Measurements from ENCODE around the gene ALAD.
"Not testable (repeated sequence)": the region's sequence is repeated elsewhere in the genome, so short reads cannot be mapped to it uniquely, and the experiment has no call there.

ALAD gene

DNA sequence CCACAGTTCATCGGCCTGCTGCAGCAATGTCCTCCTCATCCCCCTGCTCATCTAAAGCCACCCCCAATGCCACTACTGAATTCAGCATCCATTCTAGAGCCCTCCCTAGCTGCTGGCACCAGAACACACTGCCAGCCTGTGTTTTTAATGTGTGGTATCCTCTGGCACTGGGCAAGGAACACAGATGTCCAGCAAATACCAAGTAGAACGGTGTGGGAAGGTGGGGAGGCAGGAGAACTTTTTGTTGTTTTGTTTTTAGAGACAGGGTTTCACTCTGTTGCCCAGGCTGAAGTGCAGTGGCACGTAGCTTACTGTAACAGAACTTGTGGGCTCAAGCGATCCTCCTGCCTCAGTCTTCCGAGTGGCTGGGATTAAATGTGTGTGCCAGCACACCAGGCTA is 29.0 kb downstream of the ALAD start:
- no peak for DNase-seq

DNA sequence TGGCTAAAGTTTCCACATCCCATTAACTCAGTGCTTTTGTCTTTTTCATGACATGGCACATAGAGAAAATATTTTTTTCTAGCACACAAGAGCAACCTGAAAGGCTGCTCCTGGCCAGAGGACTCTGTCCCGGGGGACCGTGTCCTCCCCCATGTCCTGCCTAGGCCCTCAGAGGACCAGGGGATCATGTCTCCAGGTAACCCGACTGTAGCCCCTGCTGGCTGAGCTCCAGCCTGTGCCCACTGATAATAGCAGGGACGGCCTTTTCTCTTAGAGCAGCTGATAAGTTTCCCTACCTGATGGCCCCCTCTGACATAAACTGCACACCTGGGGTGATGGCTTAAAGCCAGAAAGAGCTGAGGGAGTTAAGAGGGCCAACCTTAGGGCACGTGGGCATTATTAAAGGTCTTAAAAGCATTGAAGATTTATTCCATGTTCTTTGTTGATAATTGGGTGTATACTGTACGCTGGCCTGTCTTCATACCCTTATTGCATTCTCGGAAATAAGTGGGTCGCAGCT is 30.2 kb downstream of the ALAD start:
- DNase-seq = no peak

DNA sequence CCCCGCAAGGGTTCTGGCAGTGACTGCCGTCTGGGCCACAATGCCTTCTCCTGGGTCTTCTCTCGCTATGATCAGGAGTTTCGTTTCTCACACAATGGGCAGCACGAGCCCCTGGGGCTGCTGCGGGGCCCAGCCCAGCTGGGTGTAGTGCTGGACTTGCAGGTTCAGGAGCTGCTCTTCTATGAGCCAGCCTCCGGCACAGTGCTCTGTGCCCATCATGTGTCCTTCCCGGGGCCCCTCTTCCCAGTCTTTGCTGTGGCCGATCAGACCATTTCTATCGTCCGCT is 31.3 kb downstream of the ALAD start:
- DNase-seq = no peak

DNA sequence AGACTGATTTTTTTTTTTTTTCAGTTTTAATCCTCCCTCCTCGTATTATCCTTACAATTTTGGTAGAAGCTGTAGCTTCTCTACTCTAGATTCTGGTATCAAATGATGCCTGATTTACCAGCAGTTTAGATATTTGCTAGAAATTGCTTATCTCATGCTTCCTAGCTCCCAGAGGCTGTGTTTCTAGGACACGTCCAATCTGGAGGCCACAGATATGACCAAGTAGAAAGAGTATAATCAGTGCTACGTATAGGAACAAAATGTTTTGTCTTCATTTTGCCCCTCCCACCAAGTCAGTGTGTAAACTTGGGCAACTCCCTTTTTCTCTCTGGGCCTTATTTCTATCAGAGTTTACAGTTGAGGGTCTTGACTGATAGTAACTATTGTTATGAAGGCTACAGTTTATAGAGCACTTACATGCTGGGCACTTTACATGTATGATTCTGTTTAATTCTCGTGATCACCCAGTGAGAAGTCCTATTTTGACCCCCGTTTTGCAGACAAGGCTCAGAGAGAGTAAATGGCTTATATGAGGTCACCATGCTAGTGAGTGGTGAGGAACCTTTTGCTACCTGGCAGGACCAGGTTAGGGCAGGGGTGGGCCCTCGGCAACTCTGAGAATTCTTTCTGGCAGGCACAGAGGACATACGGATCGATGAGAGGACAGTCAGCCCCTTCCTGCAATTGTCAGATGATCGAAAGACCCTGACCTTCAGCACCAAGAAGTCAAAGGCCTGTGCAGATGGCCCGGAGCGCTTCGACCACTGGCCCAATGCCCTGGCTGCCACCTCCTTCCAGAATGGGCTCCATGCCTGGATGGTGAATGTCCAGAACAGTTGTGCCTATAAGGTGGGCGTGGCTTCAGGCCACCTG is 31.9 kb downstream of the ALAD start:
- DNase-seq = no peak

DNA sequence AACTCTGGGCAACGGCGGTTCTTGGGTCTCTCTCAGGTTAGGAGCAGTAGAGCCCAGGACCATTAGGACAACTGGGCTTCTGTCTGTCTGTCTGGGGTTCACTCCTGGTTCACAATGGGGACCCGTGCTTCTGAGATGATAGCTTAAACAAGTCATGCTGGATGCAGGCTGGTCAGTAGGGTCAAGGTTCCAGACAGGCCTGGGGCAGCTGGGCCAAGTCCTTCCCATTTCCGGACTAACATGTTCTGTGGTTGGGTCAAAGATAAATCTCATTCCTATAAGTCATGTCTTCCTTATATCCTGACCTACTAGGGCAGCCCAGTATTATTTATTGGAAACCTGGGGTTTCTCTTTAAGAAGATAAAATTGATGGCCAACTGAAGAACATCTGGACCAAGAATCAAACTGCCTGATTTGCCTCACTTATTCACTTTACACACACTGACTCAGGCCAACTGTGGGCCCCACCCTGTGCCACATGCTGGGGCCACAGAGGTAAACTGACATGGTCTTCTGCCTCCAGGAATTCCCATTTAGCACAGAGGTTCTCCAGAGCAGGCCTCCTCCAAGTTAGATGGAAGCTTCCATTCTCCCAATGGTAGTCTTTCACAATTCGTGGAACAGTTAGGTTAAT is 32.6 kb downstream of the ALAD start:
- DNase-seq = no peak

DNA sequence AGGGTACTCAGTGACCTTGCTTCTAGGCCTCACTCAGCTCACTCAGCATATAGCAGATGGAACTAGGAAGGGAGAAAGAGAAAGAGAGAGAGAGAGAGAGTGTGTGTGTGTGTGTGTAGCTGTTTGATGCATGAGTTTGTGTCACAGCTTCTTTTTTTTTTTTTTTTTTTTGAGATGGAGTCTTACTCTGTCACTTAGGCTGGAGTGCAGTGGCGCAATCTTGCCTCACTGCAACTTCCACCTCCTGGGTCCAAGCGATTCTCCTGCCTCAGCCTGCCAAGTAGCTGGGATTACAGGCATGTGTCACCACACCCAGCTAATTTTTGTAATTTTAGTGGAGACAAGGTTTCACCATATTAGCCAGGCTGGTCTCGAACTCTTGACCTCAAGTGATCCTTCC is 35.4 kb downstream of the ALAD start:
- DNase-seq = not testable (repeated sequence)

DNA sequence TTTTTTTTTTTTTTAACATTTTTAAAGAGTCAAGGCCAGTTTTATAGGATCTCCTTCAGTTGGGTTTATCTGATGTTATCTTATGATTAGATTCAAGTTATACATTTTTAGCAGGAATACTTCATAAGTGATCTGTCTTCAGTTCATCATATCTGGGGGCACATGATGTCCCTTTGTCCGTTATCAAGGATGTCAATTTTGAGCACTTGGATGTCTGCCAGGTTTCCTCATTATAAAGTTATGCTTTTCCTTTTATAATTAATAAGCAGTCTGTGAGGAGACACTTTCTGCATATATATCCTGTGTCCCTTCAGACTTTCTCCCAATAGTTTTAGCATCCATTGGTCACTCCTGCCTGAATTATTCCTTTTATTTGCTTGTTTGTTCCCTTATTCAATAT is 36.1 kb downstream of the ALAD start:
- no peak for DNase-seq

- DNase-seq = no peak
Observed at GRCh38 chr9:113363336-113363735, 37.7 kb downstream of the ALAD start.

GRCh38 chr9:113361304-113362018 is 39.6 kb downstream of the ALAD start:
- no peak for DNase-seq

GRCh38 chr9:113360242-113360842 is 40.7 kb downstream of the ALAD start:
- no peak for DNase-seq

DNA sequence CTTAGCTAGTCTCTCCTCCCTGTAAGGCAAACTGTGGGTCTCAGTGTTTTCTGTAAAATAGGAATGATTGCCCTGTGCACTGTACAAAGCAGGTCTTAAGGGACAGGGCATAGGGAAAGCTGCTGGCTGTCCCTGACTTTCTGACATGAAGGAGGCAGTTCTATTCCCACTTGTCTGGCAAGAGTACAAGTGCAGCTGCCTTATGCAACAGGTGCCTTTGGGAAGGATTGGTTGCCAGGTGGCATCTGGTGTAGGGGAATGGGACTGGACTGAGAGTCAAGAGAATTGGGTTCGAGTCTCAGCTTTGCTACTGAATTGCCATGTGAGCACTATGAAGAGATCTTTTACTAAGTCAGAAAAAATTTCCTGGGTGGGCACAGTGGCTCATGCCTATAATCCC is 41.7 kb downstream of the ALAD start:
- no peak for DNase-seq

GRCh38 chr9:113356686-113357292 is 44.3 kb downstream of the ALAD start:
- no peak for DNase-seq

GRCh38 chr9:113355040-113355596 is 46.0 kb downstream of the ALAD start:
- no peak for DNase-seq

DNA sequence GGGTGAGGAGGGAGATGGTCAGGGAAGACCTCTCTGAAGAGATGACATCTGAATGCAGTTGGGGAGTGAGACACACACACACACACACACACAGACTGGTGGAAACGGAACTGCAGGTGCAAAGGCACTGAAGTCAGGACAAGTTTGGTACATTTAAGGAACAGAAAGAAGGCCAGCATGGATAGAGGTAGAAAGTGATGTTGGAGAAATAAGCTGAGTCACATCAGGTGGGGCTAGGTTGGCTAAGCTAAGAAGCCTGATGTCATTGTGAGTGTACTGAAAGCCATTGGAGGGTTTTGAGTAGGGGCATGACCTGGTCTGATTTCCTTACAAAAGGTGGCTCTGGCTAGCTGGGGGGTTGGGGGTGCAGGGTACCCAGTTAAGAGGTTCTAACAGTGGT is 48.7 kb downstream of the ALAD start:
- no peak for DNase-seq

DNA sequence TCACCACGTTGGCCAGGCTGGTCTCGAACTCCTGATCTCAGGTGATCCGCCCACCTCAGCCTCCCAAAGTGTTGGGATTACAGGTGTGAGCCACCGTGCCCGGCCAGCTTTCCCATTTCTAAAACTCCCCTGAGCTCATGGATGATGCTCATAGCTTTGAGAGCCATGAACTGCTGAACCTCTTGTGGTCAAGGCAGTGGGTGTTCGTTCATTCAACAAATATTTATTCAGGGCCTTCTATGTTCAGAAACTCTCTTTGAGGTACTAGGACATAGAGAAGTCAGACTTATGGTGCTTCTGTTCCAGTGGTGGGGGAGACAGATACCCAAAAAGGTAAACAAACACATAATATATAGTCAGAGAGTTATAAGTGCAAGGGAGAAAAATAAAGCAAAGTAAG is 49.1 kb downstream of the ALAD start:
- DNase-seq = no peak

DNA sequence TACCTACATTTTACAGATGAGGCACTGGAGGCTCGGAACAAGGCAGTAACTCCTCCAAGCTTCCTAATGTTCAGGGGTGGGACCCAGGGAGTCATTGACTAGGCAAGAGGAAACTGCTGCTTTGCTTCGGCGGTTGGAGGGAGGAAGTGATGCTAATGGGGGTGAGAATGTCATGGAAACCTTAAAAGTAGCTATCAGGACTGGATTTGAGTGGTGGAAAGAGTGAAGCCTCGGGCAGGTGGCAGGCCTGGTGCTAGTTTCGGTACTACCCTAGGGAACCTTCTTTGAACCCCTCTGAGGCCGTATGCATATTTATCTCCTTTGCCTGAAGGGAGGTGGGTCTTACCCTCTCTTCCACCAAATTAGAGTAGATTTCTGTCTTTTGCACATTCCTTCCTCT is 50.1 kb downstream of the ALAD start:
- no peak for DNase-seq

- DNase-seq = no peak
Observed at GRCh38 chr9:113350107-113350661, 50.9 kb downstream of the ALAD start.

- no peak for DNase-seq
Observed at GRCh38 chr9:113349445-113350094, 51.5 kb downstream of the ALAD start, which contains the start of gene BSPRY. Gene BSPRY (plus strand): TSS chr9:113349541. CDS start chr9:113349580, 39 bp downstream.

GRCh38 chr9:113349066-113349444 is 52.0 kb downstream of the ALAD start:
- no peak for DNase-seq

DNA sequence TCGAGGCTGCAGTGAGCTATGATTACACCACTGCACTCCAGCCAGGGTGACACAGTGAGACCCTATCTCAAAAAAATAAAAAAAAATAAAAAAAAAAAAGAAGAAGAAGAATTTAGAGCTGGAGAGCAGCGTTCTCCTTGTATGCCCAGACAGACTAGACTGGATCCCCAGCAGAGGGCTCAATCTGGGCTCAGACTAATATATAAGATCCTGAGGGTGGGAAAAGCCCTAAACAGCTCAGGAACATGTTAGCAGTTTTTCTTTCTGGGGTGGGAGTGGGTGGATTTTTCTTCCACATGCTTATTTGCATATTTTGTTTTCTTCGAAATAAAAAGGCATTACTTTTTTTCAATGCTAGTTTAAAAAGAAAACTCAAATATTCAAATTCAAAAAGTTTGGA is 52.6 kb downstream of the ALAD start:
- DNase-seq = no peak

GRCh38 chr9:113345671-113346070 is 55.4 kb downstream of the ALAD start:
- no peak for DNase-seq

DNA sequence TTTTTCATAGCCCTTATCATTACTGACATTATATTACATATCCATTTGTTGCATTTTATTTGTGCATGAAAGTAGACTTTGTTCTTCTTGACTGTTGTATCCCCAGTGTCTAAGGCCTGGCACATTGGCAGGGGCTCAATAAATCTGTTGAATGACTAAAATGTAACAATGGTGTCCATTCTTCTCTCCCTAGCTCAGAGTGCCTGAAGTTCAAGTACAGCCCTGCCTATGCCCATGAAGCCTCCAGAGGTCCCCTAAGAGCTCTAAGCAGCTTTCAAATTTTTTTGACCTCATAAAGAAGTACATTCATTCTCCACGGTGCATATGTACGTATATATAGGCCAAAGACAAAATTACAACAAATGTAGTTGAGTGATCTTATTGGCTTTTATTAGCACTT is 55.9 kb downstream of the ALAD start:
- DNase-seq = no peak

All from NCI-H226 (cell line).